K562 (cell line): ENCODE results near the gene CNBD2. TPM values are rescaled to one million over a fixed set of nuclear protein-coding genes. Genes with fewer than 3 reads are reported as not detected.

Experiments
- ARID1B ChIP-seq: fragments of 450-650 bp; IDR thresholded peaks from 2 replicates; pipeline ENCODE4 v1.6.1; 2016; ENCODE audit warnings: antibody characterized with exemption, mild to moderate bottlenecking, inconsistent platforms
- BCL6 ChIP-seq: fragments of 250-450 bp; sonication (Bioruptor Pico); IDR thresholded peaks from 2 replicates; pipeline ENCODE4 v1.4.0; 2020
- CHCHD3 ChIP-seq: fragments of 250-450 bp; sonication (Bioruptor Pico); IDR thresholded peaks from 2 replicates; pipeline ENCODE4 v2.1.2; 2022; ENCODE audit warnings: mild to moderate bottlenecking
- CXXC5 ChIP-seq: fragments of 250-450 bp; sonication (Bioruptor Pico); IDR thresholded peaks from 2 replicates; pipeline ENCODE4 v1.8.0; 2022; ENCODE audit warnings: inconsistent platforms, mild to moderate bottlenecking, moderate library complexity
- FOXJ2 ChIP-seq: fragments of 200-800 bp; sonication (Bioruptor generic); IDR thresholded peaks from 2 replicates; pipeline ENCODE4 v1.6.1; 2016; ENCODE audit warnings: missing genetic modification characterization, missing compliant biosample characterization
- FOXK1 ChIP-seq: sonication (generic); formaldehyde crosslinking; IDR thresholded peaks from 2 replicates; pipeline ENCODE4 v1.8.0; 2022; ENCODE audit warnings: missing genetic modification reagents, mild to moderate bottlenecking, borderline replicate concordance
- FOXM1 ChIP-seq, 2 experiments: fragments of 450-650 bp in 1 of 2; sonication (generic) in 1 of 2; formaldehyde crosslinking in 1 of 2; IDR thresholded peaks; 2 replicates each; pipeline versions ENCODE4 v1.6.1 to v1.9.0; 2017 to 2022; ENCODE audit warnings: low read depth in 2 of 2, mild to moderate bottlenecking in 2 of 2, missing genetic modification reagents in 1 of 2, moderate library complexity in 1 of 2
- HNRNPUL1 ChIP-seq: fragments of 200-400 bp; formaldehyde crosslinking; IDR thresholded peaks from 2 replicates; pipeline ENCODE4 v1.6.1; 2017; ENCODE audit warnings: low read length
- HSF4 ChIP-seq: fragments of 250-450 bp; sonication (Bioruptor Pico); IDR thresholded peaks from 2 replicates; pipeline ENCODE4 v2.1.2; 2022; ENCODE audit warnings: mild to moderate bottlenecking, moderate library complexity, borderline replicate concordance
- MAZ ChIP-seq, 2 experiments: fragments of 450-650 bp in 1 of 2; sonication (generic) in 1 of 2; formaldehyde crosslinking; IDR thresholded peaks in 1 of 2; conservative IDR thresholded peaks in 1 of 2; 2 replicates each; pipeline versions ENCODE4 v1.4.0 to v1.5.0; 2020; ENCODE audit warnings: mild to moderate bottlenecking in 1 of 2, missing genetic modification reagents in 1 of 2
- MCM7 ChIP-seq, 2 experiments: fragments of 450-650 bp; IDR thresholded peaks; 2 replicates each; pipeline ENCODE4 v1.6.1; 2016 to 2018
- MEIS2 ChIP-seq: fragments of 450-650 bp; IDR thresholded peaks from 2 replicates; pipeline ENCODE4 v1.6.1; 2014; ENCODE audit warnings: mild to moderate bottlenecking; ENCODE audit not compliant: partially characterized antibody
- MTA3 ChIP-seq: fragments of 450-650 bp; formaldehyde crosslinking; IDR thresholded peaks from 2 replicates; pipeline ENCODE4 v1.6.1; 2017; ENCODE audit warnings: mild to moderate bottlenecking, borderline replicate concordance
- NFIX ChIP-seq: fragments of 250-450 bp; sonication (Bioruptor Pico); IDR thresholded peaks from 2 replicates; pipeline ENCODE4 v1.4.0; 2020; ENCODE audit warnings: low read depth, mild to moderate bottlenecking, moderate library complexity
- PCBP1 ChIP-seq: fragments of 200-400 bp; formaldehyde crosslinking; IDR thresholded peaks from 2 replicates; pipeline ENCODE4 v1.6.1; 2018; ENCODE audit warnings: mild to moderate bottlenecking, low read depth, low read length; ENCODE audit not compliant: poor library complexity, severe bottlenecking
- RB1 ChIP-seq: fragments of 450-650 bp; IDR thresholded peaks from 2 replicates; pipeline ENCODE4 v1.6.1; 2017; ENCODE audit warnings: low read depth, mild to moderate bottlenecking
- STAT5A ChIP-seq: IDR thresholded peaks from 2 replicates; pipeline ENCODE4 v1.6.1; 2012; ENCODE audit warnings: low read length, inconsistent platforms, borderline replicate concordance
- TAF7 ChIP-seq: fragments of 450-650 bp; IDR thresholded peaks from 2 replicates; pipeline ENCODE4 v1.6.1; 2016; ENCODE audit warnings: missing genetic modification characterization, missing compliant biosample characterization
- TAL1 ChIP-seq: fragments of 450-650 bp; IDR thresholded peaks from 2 replicates; pipeline ENCODE4 v1.6.1; 2016; ENCODE audit warnings: mild to moderate bottlenecking
- ZBTB43 ChIP-seq: sonication (generic); formaldehyde crosslinking; IDR thresholded peaks from 2 replicates; pipeline ENCODE4 v1.8.0; 2023; ENCODE audit warnings: mild to moderate bottlenecking, missing genetic modification reagents
- ZC3H11A ChIP-seq: IDR thresholded peaks from 2 replicates; pipeline ENCODE4 v1.6.1; 2012; ENCODE audit warnings: low read depth, low read length, improper control_type of control experiment
- ZNF263 ChIP-seq: sonication (generic); formaldehyde crosslinking; IDR thresholded peaks from 2 replicates; pipeline ENCODE4 v1.8.0; 2022; ENCODE audit warnings: mild to moderate bottlenecking, missing genetic modification reagents, borderline replicate concordance
- ZNF561 ChIP-seq: fragments of 450-650 bp; formaldehyde crosslinking; conservative IDR thresholded peaks from 2 replicates; pipeline ENCODE4 v1.4.0; 2020; ENCODE audit warnings: mild to moderate bottlenecking, moderate library complexity
- polyA plus RNA-seq, 8 experiments: library from polyadenylated mRNA; depleted of rRNA in 4 of 8; stranded (reverse) in 5 of 8; unstranded in 3 of 8; fragments of >200 nt; fragmentation: Nextera tagmentation in 2 of 8; fragmentation: Illumina TruSeq in 1 of 8; extraction: Ambion mirVana in 2 of 8; extraction: Trizol in 1 of 8; gene quantifications; 2 replicates each; pipeline versions ENCODE4 v1.2.1 to v1.2.3, GENCODE V29; 2011 to 2014; ENCODE audit warnings: inconsistent platforms in 1 of 8, missing spikeins in 1 of 8
- total RNA-seq, 7 experiments: library from RNA; depleted of rRNA in 6 of 7; stranded (reverse); fragments of >200 nt in 6 of 7; fragmentation: Illumina TruSeq in 2 of 7; extraction: Trizol in 2 of 7; gene quantifications; 2 replicates each; pipeline versions ENCODE4 v1.2.1 to v1.2.3, GENCODE V29; 2011 to 2021; ENCODE audit warnings: low replicate concordance in 1 of 7
- TF ChIP-seq, protein P1 (sequence below): fragments of 250-450 bp; sonication (Bioruptor Pico); IDR thresholded peaks from 2 replicates; pipeline ENCODE4 v1.9.0; 2021; ENCODE audit warnings: mild to moderate bottlenecking
- TF ChIP-seq, protein P2 (sequence below), 2 experiments: fragments of 450-650 bp; IDR thresholded peaks; 2 replicates each; pipeline ENCODE4 v1.6.1; 2016

The CNBD2 gene
- total and polyA plus RNA-seq, 9 of the 15 experiments (the other 6 are each of a cell fraction or from before 2014, with no cell fraction given), result 3.2 to 17.5 (median 5.3) TPM

GRCh38 chr20:36050436-36051317 is 82.3 kb downstream of the CNBD2 start (continued):
- TF ChIP-seq ZC3H11A (peak; percentile 95), MCM7 (IDR thresholded peaks at IDR 0.05) (no peak), FOXM1 (IDR thresholded peaks at IDR 0.05; ENCODE audit: low read depth) (no peak), FOXM1 (CRISPR knock-in tag; IDR thresholded peaks at IDR 0.05; ENCODE audit: low read depth) (peak; percentile 74; the same call in 1 of the 2 replicates), FOXJ2 (peak; percentile 89), MEIS2 (no peak), MTA3 (peak; percentile 13; the same call in 1 of the 2 replicates), TAL1 (no peak), HSF4 (CRISPR knock-in tag) (no peak), CHCHD3 (CRISPR knock-in tag) (no peak), STAT5A (peak; percentile 4; the same call in 1 of the 2 replicates), HNRNPUL1 (no peak), BCL6 (CRISPR knock-in tag) (no peak), PCBP1 (peak; percentile 90), TAF7 (tag) (peak; percentile 89), FOXK1 (CRISPR knock-in tag) (no peak; the same call in 1 of the 2 replicates), ZBTB43 (CRISPR knock-in tag) (no peak), ARID1B (peak; percentile 27; the same call in 1 of the 2 replicates), CXXC5 (CRISPR knock-in tag) (peak; percentile 65; the same call in 1 of the 2 replicates), ZNF263 (no peak), RB1 (peak; percentile 77), ZNF561 (CRISPR knock-in tag) (no peak), NFIX (no peak), MAZ (CRISPR knock-in tag; conservative IDR thresholded peaks at IDR 0.05 in 1 of 2, IDR thresholded peaks at IDR 0.05 in 1 of 2) (peak; percentile 68 to 93)
- TF ChIP-seq, protein P1, sequence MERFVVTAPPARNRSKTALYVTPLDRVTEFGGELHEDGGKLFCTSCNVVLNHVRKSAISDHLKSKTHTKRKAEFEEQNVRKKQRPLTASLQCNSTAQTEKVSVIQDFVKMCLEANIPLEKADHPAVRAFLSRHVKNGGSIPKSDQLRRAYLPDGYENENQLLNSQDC, result peak; percentile 79; the same call in 1 of the 2 replicates
- TF ChIP-seq, protein P2, sequence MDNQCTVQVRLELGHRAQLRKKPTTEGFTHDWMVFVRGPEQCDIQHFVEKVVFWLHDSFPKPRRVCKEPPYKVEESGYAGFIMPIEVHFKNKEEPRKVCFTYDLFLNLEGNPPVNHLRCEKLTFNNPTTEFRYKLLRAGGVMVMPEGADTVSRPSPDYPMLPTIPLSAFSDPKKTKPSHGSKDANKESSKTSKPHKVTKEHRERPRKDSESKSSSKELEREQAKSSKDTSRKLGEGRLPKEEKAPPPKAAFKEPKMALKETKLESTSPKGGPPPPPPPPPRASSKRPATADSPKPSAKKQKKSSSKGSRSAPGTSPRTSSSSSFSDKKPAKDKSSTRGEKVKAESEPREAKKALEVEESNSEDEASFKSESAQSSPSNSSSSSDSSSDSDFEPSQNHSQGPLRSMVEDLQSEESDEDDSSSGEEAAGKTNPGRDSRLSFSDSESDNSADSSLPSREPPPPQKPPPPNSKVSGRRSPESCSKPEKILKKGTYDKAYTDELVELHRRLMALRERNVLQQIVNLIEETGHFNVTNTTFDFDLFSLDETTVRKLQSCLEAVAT (IDR thresholded peaks at IDR 0.05), result peak in 1 of 2 experiments; percentile 37; a peak in 1 of 4 replicates
